Activated CD8-positive, alpha-beta memory T cell treated with anti-CD3 and anti-CD28 coated beads for 24 hours (primary cell): Measurements from ENCODE around the gene KLHL7.

Source experiments
- DNase-seq: peaks from one replicate; pipeline ENCODE4 v3.0.0-alpha.2; 2020

KLHL7 gene, protein sequence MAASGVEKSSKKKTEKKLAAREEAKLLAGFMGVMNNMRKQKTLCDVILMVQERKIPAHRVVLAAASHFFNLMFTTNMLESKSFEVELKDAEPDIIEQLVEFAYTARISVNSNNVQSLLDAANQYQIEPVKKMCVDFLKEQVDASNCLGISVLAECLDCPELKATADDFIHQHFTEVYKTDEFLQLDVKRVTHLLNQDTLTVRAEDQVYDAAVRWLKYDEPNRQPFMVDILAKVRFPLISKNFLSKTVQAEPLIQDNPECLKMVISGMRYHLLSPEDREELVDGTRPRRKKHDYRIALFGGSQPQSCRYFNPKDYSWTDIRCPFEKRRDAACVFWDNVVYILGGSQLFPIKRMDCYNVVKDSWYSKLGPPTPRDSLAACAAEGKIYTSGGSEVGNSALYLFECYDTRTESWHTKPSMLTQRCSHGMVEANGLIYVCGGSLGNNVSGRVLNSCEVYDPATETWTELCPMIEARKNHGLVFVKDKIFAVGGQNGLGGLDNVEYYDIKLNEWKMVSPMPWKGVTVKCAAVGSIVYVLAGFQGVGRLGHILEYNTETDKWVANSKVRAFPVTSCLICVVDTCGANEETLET

DNA sequence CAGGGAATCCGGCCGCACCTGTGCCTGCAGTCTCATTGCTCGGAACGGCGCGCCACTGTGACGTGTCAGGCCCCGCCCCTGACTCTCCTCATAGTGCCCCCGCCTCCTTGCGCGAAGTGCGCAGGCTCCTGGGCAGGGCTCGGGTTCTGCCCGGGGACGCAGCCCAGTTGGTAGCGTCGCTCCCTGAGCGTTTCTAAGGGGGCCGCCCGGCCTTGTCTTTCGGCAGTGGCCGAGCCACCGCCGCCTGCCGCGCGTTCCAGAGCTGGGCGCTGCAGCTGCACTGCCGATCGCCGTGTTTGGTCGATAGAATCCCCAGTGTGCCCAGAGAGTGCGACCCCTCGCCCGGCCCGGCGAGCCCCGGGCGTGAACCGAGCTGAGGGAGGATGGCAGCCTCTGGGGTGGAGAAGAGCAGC lies at the start of gene KLHL7:
TSS of gene KLHL7 (plus strand) at position 142 of the 413 bp plus-strand sequence. CDS start at position 384, 242 bp downstream.
- DNase-seq: peak; percentile 98

DNA sequence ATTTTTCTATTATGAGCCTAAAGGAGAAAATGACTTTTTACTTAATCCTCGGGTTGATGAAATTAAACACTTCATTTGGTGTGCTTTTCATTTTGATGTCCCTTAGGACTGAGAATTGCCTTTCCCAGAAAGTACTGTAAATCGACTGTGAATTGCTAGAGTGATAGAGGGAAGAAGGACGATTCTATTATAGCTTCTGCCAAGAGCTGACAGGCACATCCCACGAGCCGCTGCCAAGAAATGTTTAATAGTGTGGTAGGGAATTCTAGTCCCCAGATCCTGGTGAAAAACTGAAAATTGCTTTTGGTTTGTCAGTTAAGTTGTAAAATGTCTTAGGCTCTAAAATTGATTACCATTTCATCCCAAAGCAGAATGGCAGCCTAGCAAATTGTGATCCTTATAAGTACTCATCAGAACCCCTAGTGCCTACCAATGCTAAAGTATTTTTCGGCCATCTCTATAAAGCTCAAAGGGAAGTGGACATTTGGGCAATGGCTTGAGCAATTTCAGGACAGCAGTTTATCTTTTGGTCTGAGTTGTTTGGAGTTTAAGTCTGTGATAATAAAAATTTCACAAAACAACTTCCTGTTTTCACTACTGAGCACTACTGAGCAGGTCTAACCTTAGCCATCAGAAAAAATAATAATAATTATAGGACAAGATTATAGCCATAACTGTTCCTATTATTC lies 47.0 kb upstream of the KLHL7 start:
- DNase-seq: no peak

DNA sequence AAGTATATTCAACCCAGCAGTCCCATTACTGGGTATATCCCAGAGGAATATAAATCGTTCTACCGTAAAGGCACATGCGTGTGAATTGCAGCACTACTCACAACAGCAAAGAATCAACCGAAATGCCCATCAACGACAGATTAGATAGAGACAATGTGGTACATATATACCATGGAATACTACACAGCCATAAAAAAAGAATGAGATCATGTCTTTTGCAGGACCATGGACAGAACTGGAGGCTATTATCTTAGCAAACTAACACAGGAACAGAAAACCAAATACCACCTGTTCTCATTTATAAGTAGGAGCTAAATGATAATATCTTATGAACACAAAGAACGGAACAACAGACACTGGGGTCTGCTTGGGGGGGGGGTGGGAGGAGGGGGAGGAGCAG lies 44.3 kb upstream of the KLHL7 start:
- DNase-seq: no peak

DNA sequence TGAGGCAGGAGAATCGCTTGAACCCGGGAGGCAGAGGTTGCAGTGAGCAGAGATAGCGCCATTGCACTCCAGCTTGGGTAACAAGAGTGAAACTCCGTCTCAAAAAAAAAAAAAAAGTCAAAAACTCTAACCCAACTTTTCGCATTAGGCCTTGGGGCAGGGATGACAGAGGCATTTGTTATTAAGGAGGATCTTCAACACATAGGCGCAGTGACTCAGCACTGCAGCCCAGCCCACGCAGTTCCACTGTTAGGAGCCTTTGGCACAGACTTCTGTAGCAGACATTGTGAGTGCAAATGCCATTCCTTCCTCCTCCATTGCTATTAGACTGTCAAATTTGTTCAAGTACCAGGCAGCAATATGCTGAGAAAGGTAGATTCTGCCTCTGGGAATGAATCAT lies 43.1 kb upstream of the KLHL7 start:
- DNase-seq: no peak

DNA sequence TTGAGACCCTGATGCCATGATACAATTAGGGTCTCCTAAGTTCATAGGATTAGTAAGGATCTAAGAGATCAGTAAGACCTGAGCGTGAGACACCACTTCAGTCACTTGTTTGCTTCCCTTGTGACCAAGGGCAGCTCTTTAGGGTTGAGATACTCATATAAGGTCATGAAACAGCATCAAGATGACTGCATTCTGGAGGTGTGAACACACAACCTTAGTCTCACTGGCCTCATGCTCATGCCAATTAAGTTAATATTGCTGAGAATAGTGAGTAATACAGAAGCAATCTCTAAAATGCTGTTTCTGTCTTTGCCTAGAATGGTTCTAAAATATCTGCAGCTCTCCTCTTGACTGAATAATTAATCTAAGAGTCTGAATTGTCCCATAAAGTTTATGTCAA lies 39.6 kb upstream of the KLHL7 start:
- no peak for DNase-seq

DNA sequence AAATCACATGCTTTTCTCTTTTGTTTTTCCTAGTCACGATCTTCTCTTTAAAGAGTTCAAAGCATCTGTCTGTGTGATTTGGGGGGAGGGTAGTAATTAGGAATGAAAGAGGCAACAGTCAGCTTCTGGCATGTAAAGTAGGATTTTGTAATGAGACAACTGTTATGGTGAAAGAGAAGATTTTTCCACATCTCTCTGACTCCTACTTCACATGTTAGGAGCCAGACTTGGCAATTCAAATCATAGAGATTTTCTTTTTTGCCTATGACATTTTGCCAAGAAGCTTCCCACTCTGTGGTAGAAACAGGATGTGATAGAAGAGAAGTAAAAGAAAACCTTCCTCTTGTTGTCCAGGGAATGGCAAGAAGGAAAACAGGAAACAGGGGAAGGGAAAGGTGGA lies 38.3 kb upstream of the KLHL7 start:
- no peak for DNase-seq

DNA sequence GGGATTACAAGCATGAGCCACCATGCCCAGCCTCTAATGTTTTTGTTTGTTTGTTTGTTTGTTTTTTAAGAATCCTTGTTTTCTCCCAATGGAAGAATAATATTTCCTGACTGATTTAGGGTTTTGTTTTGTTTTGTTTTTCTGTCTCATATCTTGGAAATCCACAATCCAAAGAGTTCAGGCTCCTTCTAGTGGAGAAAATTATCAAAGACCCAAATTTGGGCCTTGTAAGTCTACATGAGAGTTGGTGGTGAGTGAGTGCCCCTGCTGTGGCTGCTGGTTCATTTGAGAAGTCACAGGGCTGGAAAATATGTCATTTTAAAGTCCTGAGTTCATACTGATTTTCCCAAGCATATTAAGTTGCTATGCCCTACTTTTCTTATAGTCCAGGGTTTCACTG lies 33.5 kb upstream of the KLHL7 start:
- DNase-seq: no peak

DNA sequence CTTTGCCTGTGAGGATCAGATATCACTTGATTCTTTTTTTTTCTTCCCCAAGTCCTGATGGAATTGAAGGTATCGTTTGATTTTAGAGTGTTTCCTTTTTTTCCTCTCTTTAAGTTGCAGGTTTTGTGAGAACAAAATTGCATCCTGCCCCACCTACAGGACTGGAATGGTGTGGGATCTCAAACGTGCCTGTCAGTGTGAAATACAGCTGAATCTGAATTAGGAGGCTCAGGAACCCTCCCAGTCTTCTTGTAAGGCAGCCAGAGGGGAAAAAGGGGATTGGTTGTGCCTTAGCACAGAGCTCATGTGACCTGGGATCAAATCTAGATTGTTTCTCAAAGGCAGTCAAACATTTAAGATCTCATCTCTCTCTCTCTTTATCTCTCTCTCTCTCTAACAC lies 32.7 kb upstream of the KLHL7 start:
- no peak for DNase-seq

DNA sequence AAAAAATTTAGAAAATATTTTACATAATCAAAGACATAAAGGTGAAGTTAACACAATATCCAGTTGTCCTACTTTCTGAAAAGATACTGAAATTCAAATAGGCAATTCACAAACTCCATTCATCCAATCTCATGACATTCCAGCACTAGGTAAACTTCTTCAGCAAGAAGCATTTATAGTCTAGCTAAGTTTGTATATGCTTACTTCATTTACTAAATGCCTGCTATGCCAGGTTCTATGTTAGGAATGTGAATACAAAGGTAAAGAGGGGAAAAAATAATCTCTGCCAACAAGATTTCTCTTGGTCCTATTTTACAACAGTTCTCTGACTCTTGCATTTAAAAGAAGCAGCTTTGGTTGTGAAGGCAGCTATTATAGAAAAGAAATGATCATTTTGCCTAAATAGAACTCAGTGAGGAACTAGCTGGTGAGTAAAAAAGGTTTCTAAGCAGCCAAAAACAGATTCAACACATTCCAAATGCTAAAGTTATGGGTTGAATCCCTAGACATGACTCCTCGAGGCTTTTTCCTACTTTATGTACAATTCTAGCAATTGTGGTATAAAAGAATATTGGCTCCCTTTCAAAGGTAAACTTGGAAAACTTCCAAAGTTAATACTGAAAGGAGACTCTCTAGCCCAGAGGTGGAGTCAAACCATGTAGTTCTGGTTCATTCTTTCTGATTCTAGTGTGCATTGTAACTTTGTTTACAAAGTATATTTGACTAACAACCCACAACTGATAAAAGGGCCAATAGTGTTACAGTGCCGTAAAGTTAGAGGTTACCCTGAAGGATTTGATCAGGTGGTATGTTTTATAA lies 30.9 kb upstream of the KLHL7 start:
- no peak for DNase-seq

DNA sequence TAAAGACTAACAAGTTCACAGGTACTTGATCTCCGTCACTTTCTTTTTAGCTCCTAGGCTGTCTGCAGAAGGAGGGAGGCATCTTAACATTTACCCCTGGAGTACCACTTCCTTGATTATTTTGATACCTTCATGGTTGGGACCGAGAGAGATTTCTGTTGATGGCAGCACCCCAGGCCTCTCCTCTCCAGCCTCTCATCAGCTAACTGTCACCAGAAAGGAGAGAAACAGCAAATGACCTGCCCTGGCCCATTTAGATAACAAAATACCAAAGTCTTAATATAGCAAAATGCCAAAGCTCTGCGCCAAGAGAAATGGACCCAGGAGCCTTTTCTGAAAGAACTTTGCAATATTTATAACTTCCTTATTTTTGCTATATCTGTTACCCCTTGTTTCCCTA lies 30.0 kb upstream of the KLHL7 start:
- no peak for DNase-seq

DNA sequence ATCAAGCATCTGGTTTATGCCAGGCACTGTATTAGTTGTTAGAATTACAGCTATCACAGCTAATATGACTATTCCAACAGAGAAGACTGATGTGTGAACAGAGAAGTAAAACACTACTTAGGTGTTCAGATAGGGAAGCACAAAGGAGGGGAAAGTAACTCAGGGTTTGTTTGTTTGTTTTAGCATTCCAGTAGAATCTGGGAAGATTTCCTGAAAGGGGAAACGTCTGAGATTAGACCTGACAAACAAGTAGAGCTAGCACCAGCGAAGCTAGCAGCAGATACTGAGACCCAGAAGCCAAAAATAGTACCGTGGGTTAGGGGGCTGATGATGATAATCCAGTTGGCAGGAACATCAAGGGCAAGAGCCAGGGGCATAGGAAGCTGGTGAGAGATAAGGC lies 28.8 kb upstream of the KLHL7 start:
- no peak for DNase-seq

DNA sequence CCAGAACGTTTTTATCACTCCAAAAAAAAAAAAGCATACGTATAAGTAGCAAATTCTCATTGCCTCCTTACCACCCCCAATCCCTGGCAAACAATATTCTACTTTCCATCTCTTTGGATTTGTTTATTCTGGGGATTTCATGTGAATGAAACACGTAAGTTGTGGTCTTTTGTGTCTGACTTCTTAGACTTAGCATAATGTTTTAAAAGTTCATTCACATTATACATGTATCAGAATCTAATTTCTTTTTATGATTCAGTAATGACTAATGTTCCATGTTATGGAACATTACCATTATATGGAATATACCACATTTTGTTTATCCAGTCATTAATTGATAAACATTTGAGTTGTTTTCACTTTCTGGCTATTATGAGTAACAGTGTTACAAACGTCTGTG lies 12.5 kb upstream of the KLHL7 start:
- DNase-seq: no peak

DNA sequence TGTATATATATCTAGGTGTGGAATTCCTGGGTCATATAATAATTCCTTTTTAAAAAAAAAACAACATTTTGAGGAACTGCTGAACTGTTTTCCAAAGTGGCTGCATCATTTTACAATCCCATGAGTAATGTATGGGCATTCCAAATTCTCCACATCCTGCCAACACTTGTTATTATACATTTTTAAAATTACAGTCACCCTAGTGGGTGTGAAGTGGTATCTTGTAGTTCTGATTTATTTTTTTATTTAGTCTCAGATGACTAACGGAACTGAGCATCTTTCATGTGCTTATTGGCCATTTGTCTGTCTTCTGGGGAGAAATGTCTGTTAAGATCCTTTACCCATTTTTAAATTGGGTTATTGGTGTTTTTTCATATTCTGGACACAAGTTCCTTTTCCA lies 12.0 kb upstream of the KLHL7 start:
- DNase-seq: no peak

DNA sequence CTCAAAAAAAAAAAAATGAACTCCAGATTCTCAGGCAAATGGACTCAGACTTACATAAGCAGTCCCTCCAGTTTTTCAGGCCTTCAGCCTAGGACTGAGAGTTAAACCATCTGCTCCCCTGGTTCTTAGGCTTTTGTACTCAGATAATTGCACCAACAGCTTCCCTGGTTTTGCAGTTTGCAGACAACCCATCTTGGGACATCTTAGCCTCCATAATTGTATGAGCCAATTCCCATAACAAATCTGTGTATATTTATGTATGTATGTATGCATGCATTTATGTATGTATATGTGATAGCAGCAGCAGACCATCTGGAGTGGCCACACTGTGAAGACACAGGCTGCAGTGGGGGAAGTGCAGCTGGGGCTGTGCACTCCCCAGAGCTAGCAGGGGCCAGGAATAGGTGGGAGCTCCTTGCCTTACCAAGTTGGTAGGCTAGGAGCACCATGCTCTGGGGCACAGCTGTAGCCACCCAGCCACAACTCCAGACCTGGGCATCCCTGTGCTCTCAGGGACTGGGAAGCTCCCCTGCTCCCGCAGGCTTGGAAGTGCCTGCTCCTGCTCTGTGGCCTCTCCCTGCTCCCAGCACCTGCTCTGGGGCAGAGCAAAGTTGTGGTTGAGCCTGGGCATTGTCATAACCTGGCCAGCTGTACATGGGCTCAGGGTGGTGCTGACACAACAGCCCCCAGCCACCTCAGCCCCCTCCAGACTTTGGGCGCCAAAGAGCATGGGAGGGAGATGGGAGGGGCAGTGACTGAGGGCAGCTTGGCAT lies 8.9 kb upstream of the KLHL7 start:
- DNase-seq: no peak

DNA sequence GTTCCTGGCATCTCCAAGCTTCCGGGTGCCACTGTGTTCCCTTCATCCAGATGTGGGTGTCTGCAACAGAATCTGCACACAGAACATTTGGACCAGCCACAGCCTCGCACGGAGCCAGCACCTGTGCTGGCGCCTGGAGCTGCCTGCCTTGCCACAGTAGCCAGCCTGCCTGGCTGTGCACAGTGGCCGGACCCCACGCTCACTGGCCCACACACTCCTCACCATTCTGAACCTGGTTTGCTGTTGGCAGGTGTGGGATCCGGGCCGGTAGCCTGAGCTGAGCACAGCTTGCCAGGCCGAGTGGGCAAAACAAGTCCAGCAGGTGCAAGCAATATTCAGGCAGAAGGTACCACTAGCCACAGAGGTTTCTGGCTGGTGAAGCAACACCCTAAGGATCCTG lies 7.6 kb upstream of the KLHL7 start:
- DNase-seq: no peak

DNA sequence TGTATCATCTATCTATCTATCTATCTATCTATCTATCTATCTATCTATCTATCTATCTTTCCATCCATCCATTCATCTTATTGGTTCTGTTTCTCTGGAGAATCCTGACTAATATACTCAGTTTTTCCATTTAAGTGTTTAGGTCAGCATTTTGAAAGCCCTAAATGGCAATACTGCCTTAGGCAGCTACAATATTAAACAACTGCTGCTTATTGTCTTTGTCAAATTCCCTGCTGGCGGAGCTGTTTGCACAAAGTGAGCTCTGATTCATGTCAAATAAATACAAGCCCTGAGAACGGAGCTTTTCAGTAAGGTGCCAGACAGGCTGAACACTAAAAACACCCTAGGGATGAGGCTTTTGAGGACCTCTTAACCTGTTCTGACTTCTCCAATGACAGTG lies 7.1 kb upstream of the KLHL7 start:
- no peak for DNase-seq

DNA sequence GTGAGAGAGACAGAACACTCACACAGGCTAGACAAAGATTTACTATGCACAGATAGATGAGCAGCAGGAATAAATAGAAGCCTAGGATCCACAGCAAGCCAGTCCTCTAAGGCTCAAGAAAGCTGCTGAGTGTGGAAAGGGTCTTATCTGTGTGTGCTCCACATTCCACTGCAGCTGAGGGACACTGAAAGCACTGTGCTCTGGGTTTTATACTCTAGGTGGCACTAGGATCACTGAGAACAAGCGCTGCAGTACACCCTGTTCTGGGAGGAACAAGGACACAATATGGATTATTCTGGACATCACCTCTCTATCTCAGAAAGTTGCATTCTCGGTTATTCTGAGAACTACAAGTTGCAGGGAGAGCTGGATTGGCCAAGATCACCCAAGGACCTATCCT lies 4.9 kb upstream of the KLHL7 start:
- no peak for DNase-seq

DNA sequence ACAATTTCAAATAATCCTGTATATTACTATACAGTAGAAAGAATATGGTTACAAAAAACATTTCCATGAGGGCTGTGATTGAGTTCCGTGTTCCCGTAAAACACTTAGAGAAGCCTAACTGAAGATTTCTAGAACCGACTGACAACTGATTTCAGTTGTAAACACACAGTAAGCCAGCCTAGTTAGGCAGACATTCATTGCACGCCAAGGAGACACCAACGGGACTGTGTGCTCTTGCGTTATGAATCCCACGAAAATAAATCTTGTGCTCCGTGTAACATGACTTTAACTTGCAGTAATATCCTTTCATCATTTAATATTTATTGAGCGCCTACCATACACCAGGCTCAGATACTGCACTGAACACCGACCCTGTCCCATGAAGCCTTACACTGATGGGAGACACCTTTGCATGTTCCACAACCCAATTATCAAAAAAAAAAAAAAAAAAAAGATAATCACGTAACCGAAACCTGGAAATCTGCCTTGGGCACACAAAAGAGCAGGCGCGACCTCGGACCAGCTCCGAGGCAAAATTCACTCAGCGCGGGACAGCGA lies 420 bp upstream of the KLHL7 start:
- DNase-seq: no peak

DNA sequence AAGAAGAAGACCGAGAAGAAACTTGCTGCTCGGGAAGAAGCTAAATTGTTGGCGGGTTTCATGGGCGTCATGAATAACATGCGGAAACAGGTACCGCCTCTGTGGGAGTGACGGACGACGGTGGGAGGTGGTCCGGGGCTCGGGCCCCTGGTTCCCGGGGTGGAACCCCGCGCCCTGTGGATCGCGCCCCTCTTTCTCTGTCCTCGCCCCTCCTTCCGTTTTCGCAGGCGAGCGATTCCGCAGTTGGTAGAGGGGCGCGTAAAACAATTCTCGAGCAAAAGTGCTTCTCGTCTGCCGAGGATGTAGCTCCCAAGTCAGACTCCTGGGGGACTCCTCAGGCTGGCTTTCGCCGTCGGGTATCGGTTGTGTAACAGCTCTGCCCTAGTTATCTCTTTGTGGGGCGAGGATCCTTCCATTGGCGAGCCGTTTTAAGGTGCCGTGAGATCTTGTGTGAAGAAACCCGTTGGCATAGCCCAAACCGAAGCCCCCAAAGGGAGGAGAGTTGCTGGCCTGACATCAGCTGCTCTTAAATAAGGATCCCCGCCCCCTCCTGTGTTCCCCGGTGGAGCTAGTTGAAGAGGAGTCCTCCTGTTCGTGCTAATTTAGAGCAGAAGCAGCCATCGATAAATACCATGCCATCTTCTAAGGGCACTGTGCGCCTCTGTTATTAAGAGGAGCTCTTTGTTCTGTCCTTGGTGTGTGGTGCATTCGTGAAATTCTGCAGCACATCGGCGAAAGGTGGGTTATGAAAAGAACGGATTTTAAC lies 655 bp downstream of the KLHL7 start:
- peak; percentile 78 for DNase-seq

DNA sequence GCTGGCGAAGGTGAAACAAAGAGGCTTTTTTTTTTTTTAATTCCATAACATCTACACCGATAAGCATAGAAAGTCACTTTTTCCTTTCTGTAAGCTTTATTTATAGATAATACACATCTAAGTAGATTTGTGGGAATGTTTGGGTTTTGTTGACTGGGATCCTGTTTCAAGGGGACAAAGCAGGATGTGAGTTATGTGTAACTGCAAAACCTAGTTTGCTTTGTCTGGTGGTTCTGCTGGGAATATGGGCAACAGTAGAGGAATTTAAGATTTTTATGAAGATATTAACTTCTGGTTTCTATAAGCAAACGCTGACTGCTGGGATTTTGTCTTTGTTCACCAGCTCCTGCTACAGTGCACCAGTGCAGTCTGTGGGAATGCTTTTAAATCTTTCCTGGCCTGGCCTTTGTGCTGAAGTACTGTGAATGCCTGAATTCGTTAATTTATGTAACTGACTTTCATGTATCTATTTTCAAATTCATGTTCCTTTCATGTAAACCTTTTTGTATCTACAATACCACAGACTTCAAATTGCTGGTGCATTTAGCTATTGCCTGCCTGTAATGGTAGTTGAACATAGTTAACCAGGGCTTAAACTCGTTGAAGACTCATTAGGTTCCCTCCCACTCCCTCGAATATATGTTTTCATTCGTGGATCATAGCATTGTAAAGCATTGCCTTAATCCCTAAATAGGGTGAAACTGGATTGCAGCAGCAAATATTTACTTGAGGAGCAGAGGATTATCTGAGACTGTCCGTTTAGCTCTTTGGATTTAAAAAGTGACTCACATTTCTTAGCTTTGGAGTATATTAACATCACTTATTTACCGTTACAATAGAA lies 1.5 kb downstream of the KLHL7 start:
- DNase-seq: no peak
